Fibroblast of villous mesenchyme (primary cell): Measurements from ENCODE around the gene PCDH9. TPM values are rescaled to one million over a fixed set of nuclear protein-coding genes. Genes with fewer than 3 reads are reported as not detected.

Source experiments
- DNase-seq: peaks from one replicate; pipeline ENCODE4 v3.0.0-alpha.2; 2010; ENCODE audit warnings: low read depth
- H3K4me3 ChIP-seq: 2 replicates; pipeline ENCODE4 v1.5.1; 2011; ENCODE audit warnings: low read depth, mild to moderate bottlenecking, low read length
- CTCF ChIP-seq: IDR thresholded peaks from 2 replicates; pipeline ENCODE4 v1.5.1; 2012; ENCODE audit warnings: low read depth, mild to moderate bottlenecking, low read length; ENCODE audit not compliant: insufficient read depth
- total RNA-seq: library from RNA; depleted of rRNA; stranded (reverse); fragments of >200 nt; gene quantifications from 2 replicates; pipeline ENCODE4 v1.2.3, GENCODE V29; 2012

Gene PCDH9
- total RNA-seq, 1 donor = 9.9 TPM

GRCh38 chr13:66803013-66803807, 426.9 kb downstream of the PCDH9 start:
- H3K4me3 ChIP-seq = no peak overlapping the region
- no peak for TF ChIP-seq CTCF
- DNase-seq = no peak

DNA sequence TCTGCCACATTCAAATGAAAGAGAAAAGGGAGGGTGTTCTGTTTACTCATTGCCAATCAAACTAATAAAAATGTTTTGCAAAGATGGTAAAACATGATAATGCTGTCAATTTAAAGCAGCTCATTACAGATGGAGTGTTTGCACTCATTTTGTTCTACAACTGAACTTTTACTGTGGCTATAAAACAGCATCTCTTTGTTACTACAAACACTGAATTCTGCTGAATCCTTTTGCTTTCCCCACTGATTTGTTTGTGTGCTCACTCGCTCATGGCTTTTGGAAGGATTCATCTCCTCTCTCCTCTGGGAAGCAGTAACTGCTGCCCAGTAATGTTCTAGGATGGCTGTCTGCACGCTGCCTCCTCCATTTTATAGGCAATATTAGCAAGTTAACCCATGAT, 434.5 kb downstream of the PCDH9 start:
- TF ChIP-seq CTCF = no peak
- DNase-seq = no peak
- H3K4me3 ChIP-seq = no peak overlapping the region

GRCh38 chr13:66794340-66795031, 435.6 kb downstream of the PCDH9 start:
- no peak for TF ChIP-seq CTCF
- H3K4me3 ChIP-seq = no peak overlapping the region
- no peak for DNase-seq

DNA sequence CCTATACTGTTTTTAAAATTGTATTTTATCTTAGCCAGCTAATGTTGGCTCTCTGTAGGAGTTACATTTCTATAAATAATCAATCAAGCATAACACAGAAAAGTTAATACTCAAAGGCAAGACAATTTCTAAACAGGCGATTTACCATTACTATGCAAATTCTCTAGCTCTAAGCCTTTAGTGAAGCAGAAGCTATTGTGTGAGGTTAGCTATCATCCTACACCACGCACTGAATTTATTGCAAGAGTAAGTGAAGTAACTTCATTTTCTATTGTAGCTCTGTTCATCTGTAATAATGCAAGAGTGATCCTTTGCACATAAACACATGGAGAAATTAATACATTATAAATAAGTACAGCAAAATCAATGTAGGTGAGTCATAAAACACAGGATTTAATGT, 439.3 kb downstream of the PCDH9 start:
- no peak for TF ChIP-seq CTCF
- no peak overlapping the region for H3K4me3 ChIP-seq
- DNase-seq = no peak

DNA sequence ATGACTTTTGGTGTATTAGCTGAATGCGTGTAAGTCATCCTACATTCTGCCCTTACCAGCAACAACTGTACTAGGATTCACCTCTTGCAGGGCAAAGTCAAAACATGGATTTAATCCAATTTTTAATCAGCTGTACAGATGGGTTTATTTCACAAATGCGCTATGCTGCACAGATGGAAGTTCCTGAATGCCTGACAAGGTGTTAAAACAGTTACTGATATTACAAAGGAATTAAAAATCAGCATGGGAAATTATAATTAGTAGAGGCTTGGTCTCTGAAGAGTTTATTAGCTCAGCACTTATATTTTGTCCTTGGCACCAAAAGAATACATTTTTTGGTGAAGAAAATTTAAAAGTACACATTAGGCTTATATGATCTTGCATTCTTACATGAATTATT, 448.9 kb downstream of the PCDH9 start:
- no peak overlapping the region for H3K4me3 ChIP-seq
- no peak for DNase-seq
- no peak for TF ChIP-seq CTCF

DNA sequence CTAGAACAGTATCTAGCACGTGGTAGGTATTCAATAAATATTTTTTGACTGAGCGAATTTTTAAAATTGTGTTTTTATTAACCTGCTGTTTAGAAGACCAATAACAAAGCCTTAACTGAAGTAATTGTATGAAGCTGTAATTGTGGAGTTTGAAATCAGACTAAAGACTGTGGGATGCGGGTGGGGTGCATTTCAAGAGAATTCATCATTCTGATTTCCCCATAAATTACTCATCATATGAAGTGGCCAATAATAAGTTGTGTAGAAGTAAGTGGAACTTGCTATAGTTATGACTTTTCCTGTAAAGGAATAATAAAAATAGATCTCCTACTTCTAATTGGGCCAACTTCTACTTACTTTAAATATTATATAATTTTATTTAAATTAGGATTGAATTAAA, 449.3 kb downstream of the PCDH9 start:
- TF ChIP-seq CTCF = no peak
- no peak for DNase-seq
- H3K4me3 ChIP-seq = no peak overlapping the region
